ENCODE results near the gene SPINT3.

DNA sequence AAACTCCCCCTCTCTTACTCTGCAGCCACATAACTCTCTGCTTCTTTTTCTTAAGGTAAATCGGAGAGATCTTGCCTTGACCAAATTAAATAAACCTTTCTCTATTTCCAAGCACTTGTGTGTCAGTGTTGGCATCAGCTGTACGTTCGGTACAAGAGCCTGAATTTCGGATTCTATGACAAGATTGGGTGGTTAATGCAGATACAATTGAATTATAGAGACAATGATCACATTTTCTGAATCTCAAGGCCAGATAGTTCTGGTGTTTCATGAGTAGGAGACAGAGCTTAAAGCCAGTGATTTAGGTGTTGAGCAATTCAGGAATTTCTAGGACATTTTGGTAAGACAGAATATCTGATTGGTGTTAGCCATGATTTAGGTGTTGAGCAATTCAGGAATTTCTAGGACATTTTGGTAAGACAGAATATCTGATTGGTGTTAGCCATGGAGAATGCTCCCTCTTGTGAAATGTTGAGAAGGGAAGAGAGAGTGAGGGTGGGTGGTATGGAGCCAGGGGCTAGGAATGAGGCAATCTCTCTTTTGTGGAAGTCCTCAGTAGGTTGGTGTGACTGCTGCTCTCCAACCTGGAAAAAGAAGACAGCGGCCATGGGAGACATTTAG, 5.1 kb downstream of the SPINT3 start:
- TF ChIP-seq CTCF (conservative IDR thresholded peaks at IDR 0.05) (no peak), ZFX (IDR thresholded peaks at IDR 0.05) (no peak)
